OCI-LY7 (cell line): ENCODE measurements around the gene AFF3.

Experiments used
- CTCF ChIP-seq: fragments of 200-600 bp; sonication (generic); conservative IDR thresholded peaks from 2 replicates; pipeline ENCODE4 v1.5.1; 2014; ENCODE audit warnings: mild to moderate bottlenecking, antibody characterized with exemption, low read length, moderate library complexity, mixed read lengths
- EZH2phosphoT487 ChIP-seq: fragments of 200-600 bp; sonication (generic); IDR thresholded peaks from 2 replicates; pipeline ENCODE4 v1.6.1; 2018; ENCODE audit warnings: low read depth, borderline replicate concordance, mild to moderate bottlenecking, mixed run types, antibody characterized with exemption, low read length, moderate library complexity, mixed read lengths

GRCh38 chr2:99949530-99949929, 192.9 kb downstream of the AFF3 start:
- TF ChIP-seq CTCF (no peak), EZH2phosphoT487 (no peak)
